ENCODE results near the gene ARMC3.

ARMC3 gene

DNA sequence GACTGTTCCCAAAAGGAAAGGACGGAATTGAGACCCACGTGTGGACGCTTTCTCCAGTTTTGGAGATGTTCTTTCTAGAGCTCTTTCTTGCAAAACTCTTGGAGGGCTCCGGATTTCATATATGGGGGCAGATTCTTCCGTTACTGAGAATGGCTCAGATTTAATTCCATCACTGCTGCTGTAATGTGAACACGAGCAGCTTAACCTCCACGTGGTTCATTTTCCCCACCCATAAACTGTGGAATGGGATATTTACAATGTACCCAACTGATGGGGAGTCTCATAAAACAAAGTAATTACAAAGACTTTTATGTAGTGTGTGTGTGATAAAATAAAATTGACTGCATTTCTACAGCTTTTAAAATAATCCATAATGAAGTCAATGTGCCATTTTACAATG is 152.4 kb downstream of the ARMC3 start:
- DNase-seq = no peak

DNA sequence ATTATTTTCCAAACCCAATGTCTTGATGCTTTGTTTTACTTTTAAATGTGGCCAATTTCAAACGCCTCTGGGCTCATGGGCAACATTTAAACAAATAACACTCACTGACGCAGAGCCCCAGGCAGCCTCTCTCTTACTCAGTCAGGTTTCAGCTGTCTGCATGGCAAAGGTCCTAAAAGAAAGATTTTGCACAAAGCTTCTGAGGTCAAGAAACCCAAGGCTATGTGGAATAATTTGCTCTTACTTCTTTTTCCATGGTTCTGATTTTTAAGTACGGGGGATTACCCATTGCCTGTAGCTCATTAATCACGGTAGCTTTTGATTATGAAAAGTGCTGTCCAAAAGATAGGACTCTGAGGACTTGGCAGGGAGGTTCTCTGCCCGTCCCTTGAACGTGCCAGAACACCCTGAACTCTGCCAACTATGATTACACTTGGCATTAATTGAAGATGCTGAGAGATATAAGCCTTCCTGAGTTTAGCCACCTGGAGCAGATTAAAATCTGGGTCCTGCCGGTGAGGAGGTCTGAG is 153.4 kb downstream of the ARMC3 start:
- no peak for DNase-seq

GRCh38 chr10:23081891-23082290 is 154.0 kb downstream of the ARMC3 start:
- no peak for DNase-seq

All from activated CD4-positive, alpha-beta T cell treated with anti-CD3 and anti-CD28 coated beads, Interleukin-2, amount 50 U/mL, for 16 hours (primary cell).